Omental fat pad (tissue), 4 donors: ENCODE results near the gene FARS2. TPM values are rescaled to one million over a fixed set of nuclear protein-coding genes. Genes with fewer than 3 reads are reported as not detected.

Experiments used
- ATAC-seq: fragments of 150-250 bp; one replicate; pipeline ENCODE4 v1.9.1; 2016; ENCODE audit warnings: mild to moderate bottlenecking, moderate library complexity; ENCODE audit not compliant: low FRiP score
- DNase-seq: peaks from one replicate; pipeline ENCODE4 v3.0.0-alpha.2; 2019; ENCODE audit warnings: low spot score
- total RNA-seq, 4 donors: library from RNA; depleted of rRNA; stranded (reverse); fragments of >200 nt; gene quantifications; one replicate each; pipeline ENCODE4 v1.1.0, GENCODE V29; 2016
- TF ChIP-seq, protein P1 (sequence below), 3 donors: fragments of 450-650 bp; IDR thresholded peaks; one replicate each; pipeline ENCODE4 v1.5.1; 2016 to 2017; ENCODE audit warnings: antibody characterized with exemption in 3 of 3, mild to moderate bottlenecking in 3 of 3, moderate library complexity in 2 of 3

Gene FARS2
- total RNA-seq, 4 donors from 2014 or later = 12.5 to 18.1 (median 14.5) TPM

DNA sequence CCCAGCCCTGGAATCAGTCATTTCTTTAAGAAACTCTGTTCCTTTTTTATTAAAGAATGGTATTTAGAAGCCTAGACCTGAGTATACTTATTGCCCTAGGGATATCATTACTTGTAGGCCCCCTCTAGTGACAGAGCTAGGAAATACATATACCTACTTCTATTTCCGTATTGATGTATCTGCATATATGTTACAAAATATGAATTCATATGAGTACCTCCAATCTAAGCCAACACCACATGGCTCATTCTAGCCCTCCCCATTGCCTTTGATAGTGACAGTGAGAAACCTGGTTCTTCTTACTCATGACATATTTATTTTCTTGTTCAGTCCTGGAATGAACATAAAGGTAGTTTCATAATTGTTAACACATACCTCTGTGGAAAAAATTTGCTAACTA is 137.2 kb downstream of the FARS2 start:
- TF ChIP-seq, protein P1, sequence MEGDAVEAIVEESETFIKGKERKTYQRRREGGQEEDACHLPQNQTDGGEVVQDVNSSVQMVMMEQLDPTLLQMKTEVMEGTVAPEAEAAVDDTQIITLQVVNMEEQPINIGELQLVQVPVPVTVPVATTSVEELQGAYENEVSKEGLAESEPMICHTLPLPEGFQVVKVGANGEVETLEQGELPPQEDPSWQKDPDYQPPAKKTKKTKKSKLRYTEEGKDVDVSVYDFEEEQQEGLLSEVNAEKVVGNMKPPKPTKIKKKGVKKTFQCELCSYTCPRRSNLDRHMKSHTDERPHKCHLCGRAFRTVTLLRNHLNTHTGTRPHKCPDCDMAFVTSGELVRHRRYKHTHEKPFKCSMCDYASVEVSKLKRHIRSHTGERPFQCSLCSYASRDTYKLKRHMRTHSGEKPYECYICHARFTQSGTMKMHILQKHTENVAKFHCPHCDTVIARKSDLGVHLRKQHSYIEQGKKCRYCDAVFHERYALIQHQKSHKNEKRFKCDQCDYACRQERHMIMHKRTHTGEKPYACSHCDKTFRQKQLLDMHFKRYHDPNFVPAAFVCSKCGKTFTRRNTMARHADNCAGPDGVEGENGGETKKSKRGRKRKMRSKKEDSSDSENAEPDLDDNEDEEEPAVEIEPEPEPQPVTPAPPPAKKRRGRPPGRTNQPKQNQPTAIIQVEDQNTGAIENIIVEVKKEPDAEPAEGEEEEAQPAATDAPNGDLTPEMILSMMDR (IDR thresholded peaks at IDR 0.05) = no peak
- DNase-seq = no peak
- ATAC-seq = no peak

DNA sequence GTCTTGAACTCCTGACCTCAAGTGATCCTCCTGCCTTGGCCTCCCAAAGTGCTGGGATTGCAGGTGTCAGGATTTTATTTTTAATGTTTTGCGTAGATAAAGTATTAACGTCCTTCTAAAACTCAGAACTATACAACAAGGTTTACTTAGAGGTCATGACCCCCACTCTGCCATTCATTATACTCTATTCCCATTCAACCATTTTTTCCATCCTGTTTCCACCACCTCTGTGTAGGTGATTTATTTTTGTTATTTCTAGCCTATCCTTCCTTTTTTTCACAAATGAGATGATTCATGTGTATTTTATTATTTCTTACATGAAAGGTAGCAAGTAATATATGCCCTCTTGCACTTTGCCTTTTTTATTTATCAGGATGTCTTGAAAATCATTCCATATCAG is 138.1 kb downstream of the FARS2 start:
- no peak for ATAC-seq
- TF ChIP-seq, protein P1 (IDR thresholded peaks at IDR 0.05) = no peak

DNA sequence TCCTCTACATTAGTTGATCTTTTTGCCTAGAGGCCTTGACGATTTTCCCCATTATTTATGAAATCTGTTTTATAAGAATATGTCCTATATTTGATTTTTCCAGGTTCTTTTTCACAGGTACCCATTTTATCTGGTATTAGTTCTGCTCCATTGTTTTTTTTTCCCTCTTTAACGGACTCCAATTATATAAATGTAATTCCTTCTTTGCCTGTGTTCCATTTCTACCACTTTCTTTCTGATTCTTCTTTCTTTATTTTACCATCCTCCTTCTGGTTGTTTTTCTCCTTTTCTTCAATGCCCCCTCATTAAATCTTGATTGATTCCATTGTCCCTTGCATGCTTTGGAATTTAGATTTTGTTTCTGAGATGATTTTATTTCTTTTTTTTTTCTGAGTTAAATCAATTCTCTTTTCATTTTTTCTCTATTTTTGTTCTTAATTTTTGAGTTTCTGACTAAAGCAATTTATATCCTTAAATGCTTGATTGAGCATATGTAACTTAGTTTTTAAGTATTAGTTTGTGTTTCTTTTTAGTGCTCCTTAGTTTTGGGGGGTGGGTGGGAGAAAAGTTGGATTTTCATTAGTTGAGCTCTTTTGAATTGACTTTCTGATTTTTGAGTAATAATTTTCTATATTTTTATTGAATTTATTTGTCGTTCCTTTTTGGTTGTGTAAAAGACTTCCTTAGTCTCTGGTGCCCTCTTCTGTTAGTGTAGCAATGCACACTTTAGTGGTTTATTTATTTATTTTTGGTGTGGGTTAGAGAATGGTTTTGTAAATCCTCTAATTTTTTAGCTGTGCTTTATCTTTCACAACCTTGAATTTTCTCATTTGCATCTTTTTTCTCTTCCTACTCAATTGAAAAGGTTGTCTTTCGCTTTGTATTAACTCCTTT is 140.8 kb downstream of the FARS2 start:
- DNase-seq = no peak
- ATAC-seq = no peak
- TF ChIP-seq, protein P1 (IDR thresholded peaks at IDR 0.05) = no peak

More for the DNA sequence above, 138.1 kb downstream of the FARS2 start:
- DNase-seq = no peak

DNA sequence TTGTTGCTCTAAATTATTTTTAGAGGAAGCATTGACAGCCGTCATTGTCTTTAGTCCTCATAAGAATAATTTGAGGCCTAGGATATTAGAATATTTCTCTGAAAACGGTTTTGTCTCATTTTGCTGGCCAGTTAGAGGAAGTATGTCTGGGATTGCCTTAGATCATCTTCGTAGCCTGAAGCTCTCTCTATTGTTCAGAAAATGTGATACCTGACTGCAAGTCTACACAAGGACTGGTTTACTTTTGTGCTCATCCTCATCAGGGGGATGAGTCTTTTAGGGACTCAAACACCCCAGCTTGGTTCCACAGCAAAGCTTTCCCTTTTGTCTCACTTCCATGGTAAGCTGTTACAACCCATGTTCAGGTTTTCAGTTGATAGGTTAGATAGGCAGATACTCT is 141.8 kb downstream of the FARS2 start:
- no peak for ATAC-seq
- no peak for DNase-seq
- TF ChIP-seq, protein P1 (IDR thresholded peaks at IDR 0.05) = no peak

DNA sequence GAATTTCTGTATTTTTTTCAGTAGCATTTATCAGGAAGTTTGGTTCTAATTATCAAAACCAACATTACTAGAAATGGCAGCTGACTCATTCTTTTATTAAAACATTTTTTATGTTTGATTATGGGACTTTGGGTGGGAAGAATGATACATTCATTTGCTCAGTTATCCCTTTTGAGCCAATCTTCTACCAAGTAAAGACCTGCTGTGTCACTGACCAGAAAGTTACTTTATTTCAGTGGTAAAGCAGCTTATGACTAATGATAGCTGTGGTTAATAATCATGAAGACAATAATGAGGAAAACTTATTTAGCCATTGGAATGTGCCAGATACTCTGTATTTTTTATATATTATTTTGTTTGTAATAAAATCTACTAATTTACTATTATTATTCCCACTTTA is 142.3 kb downstream of the FARS2 start:
- DNase-seq = no peak
- ATAC-seq = no peak
- TF ChIP-seq, protein P1 (IDR thresholded peaks at IDR 0.05) = no peak

DNA sequence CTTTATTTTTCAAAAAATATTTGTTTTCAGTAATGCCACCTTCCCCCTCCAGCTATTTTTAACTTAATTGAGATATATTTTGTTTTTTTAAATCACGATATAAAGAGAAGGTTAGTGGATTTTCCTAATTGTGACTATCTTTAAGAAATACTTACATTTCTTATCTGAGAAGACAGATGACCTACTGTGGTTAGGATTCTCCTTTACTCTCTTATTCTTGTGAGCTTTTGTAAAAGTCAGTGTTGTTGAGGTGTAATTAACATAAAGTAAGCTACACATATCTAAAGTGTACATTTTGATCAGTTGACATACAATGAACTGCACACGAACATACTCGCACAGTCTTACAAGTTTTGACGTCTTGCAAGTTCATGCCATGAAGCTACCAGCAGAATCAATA is 144.7 kb downstream of the FARS2 start:
- TF ChIP-seq, protein P1 (IDR thresholded peaks at IDR 0.05) = no peak
- DNase-seq (no peak), ATAC-seq (no peak)

DNA sequence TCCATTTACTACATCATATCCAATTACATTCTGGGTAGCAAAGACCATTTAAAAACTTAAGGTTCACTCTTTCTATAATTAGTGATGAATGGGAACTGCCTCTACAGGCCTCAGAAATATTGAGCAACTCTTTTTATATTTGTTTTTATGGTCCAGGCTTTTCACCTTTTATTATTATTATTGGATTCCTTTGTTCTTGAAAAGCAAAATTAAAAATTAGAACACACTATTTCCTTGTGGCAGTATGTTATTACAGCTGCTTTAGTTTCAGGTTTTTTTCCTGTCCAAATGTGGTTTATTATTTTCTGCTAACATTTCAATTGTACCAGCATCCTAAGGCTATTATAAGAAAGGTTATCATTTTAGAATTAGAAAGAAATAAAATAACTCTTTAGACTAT is 150.1 kb downstream of the FARS2 start:
- ATAC-seq = no peak
- DNase-seq = no peak
- TF ChIP-seq, protein P1 (IDR thresholded peaks at IDR 0.05) = no peak
